NT2/D1 (cell line): ENCODE results near the gene RTN4.
"Not testable (repeated sequence)": the region's sequence is repeated elsewhere in the genome, so short reads cannot be mapped to it uniquely, and the experiment has no call there.

Experiments
- DNase-seq: peaks from one replicate; pipeline ENCODE4 v3.0.0-alpha.2; 2011; ENCODE audit warnings: low read depth, low spot score
- H3K27me3 ChIP-seq: 2 replicates; pipeline ENCODE4 v1.6.0; 2011; ENCODE audit warnings: mild to moderate bottlenecking; ENCODE audit not compliant: insufficient read length, insufficient read depth
- H3K36me3 ChIP-seq: 2 replicates; pipeline ENCODE4 v1.6.1; 2011; ENCODE audit warnings: mild to moderate bottlenecking, low read length, mixed read lengths; ENCODE audit not compliant: insufficient read depth, insufficient read length
- H3K4me1 ChIP-seq: 2 replicates; pipeline ENCODE4 v1.5.1; 2011; ENCODE audit not compliant: insufficient read depth, insufficient read length
- H3K4me3 ChIP-seq: 2 replicates; pipeline ENCODE4 v1.5.1; 2011; ENCODE audit warnings: low read depth; ENCODE audit not compliant: insufficient read length
- H3K9ac ChIP-seq: 2 replicates; pipeline ENCODE4 v1.6.0; 2011; ENCODE audit warnings: low read depth; ENCODE audit not compliant: insufficient read length
- H3K9me3 ChIP-seq: 2 replicates; pipeline ENCODE4 v1.5.1; 2011; ENCODE audit warnings: mild to moderate bottlenecking, low read length; ENCODE audit not compliant: insufficient read depth
- SUZ12 ChIP-seq: IDR thresholded peaks from 2 replicates; pipeline ENCODE4 v1.6.1; 2011; ENCODE audit not compliant: insufficient read length, insufficient read depth; ENCODE audit errors: extremely low read depth
- YY1 ChIP-seq: IDR thresholded peaks from 2 replicates; pipeline ENCODE4 v1.6.1; 2011; ENCODE audit not compliant: insufficient read length, insufficient read depth
- ZNF274 ChIP-seq: IDR thresholded peaks from 2 replicates; pipeline ENCODE4 v1.6.1; 2011; ENCODE audit warnings: mild to moderate bottlenecking, low read depth, low read length

The RTN4 gene

GRCh38 chr2:55085113-55086040 is 35.1 kb upstream of the RTN4 start:
- H3K27me3 ChIP-seq, result no peaks in the 10 kb centered on the region
- H3K9me3 ChIP-seq, result no peaks in the 10 kb centered on the region
- no peaks in the 10 kb centered on the region for H3K4me1 ChIP-seq
- H3K36me3 ChIP-seq, result no peaks in the 10 kb centered on the region
- no peak overlapping the region for H3K4me3 ChIP-seq
- no peak overlapping the region for H3K9ac ChIP-seq
- no peak for DNase-seq
- no peak for TF ChIP-seq SUZ12
- TF ChIP-seq YY1, result no peak
- no peak for TF ChIP-seq ZNF274

- TF ChIP-seq ZNF274 (no peak), YY1 (no peak), SUZ12 (no peak)
- no peak for DNase-seq
- Histone ChIP-seq H3K9ac (no peak overlapping the region), H3K36me3 (no peaks in the 10 kb centered on the region), H3K27me3 (no peaks in the 10 kb centered on the region), H3K4me1 (no peaks in the 10 kb centered on the region), H3K4me3 (no peak overlapping the region), H3K9me3 (no peaks in the 10 kb centered on the region)
These were observed 34.4 kb upstream of the RTN4 start for GRCh38 chr2:55084641-55085040.

GRCh38 chr2:55080204-55080738 is 30.0 kb upstream of the RTN4 start:
- Histone ChIP-seq H3K36me3 (no peaks in the 10 kb centered on the region), H3K9ac (no peak overlapping the region), H3K4me3 (no peak overlapping the region), H3K27me3 (no peaks in the 10 kb centered on the region), H3K9me3 (no peaks in the 10 kb centered on the region), H3K4me1 (no peaks in the 10 kb centered on the region)
- TF ChIP-seq ZNF274 (no peak), SUZ12 (no peak), YY1 (no peak)
- no peak for DNase-seq

DNA sequence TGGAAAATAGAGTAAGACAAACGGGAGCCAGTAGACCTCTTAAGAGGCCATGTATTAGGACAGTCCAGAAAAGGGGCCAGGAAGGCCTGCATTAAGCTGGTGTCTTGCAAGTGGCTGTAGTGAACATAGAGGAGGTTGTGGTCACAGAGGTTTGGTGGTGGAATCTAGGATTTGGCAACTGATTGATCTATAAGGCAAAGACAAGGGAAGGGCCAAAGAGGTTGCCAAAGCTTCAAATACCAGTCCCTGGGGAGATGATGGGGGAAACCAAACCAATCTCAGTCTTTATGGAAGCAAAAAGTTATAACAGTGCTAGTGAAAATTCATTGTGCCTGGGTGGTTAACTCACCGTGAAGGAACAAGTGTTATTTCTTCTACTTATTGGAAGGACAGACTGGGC is 28.7 kb upstream of the RTN4 start:
- H3K9ac ChIP-seq, result no peak overlapping the region
- TF ChIP-seq ZNF274 (no peak), SUZ12 (no peak), YY1 (no peak)
- H3K4me3 ChIP-seq, result no peak overlapping the region
- H3K27me3 ChIP-seq, result no peaks in the 10 kb centered on the region
- H3K9me3 ChIP-seq, result no peaks in the 10 kb centered on the region
- H3K36me3 ChIP-seq, result no peaks in the 10 kb centered on the region
- H3K4me1 ChIP-seq, result no peaks in the 10 kb centered on the region
- no peak for DNase-seq

DNA sequence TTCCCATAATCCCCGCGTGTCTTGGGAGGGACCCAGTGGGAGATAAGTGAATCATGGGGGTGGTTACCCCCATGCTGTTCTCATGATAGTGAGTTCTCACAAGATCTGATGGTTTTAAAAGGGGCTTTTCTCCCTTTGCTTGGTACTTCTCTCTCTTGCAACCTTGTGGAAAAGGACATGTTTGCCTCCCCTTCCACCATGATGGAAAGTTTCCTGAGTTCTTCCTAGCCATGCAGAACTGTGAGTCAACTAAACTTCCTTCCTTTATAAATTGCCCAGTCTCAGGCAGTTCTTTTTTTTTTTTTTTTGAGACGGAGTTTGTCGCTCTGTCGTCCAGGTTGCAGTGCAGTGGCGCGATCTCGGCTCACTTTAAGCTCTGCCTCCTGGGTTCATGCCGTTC is 26.5 kb upstream of the RTN4 start:
- no peaks in the 10 kb centered on the region for H3K36me3 ChIP-seq
- no peak overlapping the region for H3K4me3 ChIP-seq
- no peaks in the 10 kb centered on the region for H3K4me1 ChIP-seq
- no peaks in the 10 kb centered on the region for H3K9me3 ChIP-seq
- no peak for DNase-seq
- H3K27me3 ChIP-seq, result no peaks in the 10 kb centered on the region
- no peak for TF ChIP-seq YY1
- no peak for TF ChIP-seq ZNF274
- no peak for TF ChIP-seq SUZ12
- no peak overlapping the region for H3K9ac ChIP-seq

GRCh38 chr2:55076019-55076418 is 25.8 kb upstream of the RTN4 start:
- H3K4me1 ChIP-seq, H3K27me3 ChIP-seq, H3K9ac ChIP-seq, H3K9me3 ChIP-seq, DNase-seq, H3K36me3 ChIP-seq, H3K4me3 ChIP-seq: not testable (repeated sequence)

- Histone ChIP-seq H3K9me3 (no peaks in the 10 kb centered on the region), H3K27me3 (no peaks in the 10 kb centered on the region), H3K4me1 (no peaks in the 10 kb centered on the region), H3K36me3 (no peaks in the 10 kb centered on the region), H3K9ac (no peak overlapping the region), H3K4me3 (no peak overlapping the region)
- TF ChIP-seq YY1 (no peak), SUZ12 (no peak), ZNF274 (no peak)
- DNase-seq, result no peak
These were observed 23.0 kb upstream of the RTN4 start for GRCh38 chr2:55073000-55073983.
